AG08395 (cell line): ENCODE measurements around the gene TTC7B.

ENCODE experiments used
- DNase-seq: peaks from one replicate; pipeline ENCODE4 v3.0.0; 2012; ENCODE audit warnings: mixed read lengths, low spot score

TTC7B gene

DNA sequence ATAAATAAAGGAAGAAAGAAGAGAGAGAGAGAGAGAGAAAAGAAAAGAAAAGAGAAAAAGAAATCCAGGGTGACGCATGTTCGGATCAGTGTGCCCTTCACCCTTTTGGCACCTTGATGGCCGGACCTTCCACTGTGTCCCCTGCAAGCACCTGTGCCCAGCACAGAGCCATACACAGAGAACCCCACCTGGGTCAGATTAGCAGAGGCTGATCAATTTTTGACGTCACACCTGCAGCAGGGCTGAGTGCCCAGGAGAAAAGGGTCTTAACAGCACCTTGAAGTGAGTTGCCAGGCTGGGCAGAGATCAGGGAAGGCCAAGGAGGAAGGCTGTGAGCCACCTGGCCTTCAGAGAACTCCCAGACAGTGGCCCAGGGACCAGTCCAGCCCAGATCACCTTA is 305.0 kb downstream of the TTC7B start:
- no peak for DNase-seq

DNA sequence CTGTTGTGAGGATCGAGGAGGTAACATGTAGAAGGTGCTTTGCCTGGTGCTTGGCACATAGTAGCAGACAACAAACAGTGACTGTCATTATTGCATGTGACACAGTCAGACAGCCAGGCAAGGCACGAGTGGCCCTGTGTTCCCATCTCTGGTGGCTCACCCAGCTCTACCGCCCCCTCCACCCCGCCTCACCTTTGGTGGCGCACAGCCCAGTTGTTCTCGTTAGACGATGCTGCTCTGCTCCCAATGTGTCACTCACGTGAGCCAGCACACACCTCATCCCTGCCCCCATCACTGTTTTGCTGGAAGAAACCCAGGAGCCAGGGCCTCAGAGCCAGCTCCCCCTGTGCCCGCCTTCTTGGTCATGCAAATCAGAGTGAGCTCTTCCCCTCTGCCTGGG is 306.1 kb downstream of the TTC7B start:
- no peak for DNase-seq

DNA sequence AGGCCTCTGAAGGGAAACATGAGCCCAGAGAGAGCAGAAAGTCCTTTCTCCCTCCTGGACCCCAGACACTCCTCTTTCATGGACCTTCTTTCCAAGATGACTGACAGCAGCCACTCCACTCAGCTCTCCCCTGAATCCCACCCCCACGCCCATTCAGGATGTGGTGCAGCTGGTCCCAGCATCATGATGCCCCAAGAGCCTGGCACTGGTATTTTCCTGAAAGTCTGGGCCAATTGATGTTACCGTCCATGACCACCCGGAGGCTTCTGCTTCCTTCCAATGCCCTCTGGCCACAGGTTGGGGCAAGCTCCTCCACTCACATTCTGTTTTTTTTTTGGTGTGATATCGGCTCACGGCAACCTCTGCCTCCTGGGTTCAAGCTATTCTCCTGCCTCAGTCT is 306.8 kb downstream of the TTC7B start:
- no peak for DNase-seq

DNA sequence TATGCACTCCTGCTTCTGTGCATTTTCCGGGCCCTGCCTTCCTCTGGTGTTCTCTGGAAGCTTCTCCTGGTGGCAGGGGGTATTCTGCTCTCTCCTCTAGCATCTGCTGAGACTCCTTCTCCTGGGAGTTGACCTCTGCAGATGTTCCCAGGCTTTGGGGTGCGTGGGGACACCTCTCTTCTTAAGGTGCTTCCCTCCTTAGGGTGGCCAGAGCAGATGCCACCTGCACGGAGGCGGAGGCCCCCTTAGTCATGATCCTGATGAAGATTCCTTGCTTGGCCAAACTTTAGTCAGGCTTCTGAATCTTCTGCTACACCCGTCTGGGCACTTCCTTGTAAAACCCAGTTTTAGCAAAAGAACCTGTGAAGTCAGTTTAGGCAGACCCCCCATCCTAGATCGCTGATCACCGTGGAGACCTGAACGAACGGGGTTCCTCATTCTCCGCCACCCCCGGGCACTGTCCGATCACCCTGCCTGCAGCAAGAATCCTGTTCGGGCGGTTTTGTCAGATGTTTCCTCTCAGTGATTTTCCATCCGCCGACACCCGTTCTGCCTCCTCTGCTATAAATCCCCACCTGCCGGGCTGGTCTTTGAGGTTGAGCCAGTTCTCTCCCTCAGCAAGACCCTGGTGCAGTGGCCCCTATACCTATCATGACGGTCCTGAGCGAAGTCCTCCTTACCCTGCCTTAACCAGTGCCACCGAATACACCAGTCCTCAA is 307.5 kb downstream of the TTC7B start:
- no peak for DNase-seq

DNA sequence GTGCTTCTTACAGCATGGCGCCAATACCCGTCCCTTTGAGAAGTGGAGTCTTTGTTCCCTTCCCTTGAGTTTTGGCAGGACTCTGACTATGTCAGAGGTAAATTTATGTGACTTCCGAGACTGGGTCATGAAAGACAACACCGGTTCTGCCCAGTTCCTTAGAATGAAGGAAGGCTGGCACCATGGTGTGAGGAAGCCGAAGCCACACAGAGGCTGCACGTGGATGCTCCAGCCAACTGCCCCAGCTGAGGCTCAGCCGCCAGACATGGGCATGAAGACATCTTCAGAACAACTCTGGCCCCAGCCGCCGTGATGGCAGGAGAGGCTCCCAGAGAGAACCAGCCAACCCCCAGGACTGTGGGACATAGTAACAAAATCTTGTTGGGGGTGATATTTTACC is 308.2 kb downstream of the TTC7B start:
- DNase-seq = no peak

DNA sequence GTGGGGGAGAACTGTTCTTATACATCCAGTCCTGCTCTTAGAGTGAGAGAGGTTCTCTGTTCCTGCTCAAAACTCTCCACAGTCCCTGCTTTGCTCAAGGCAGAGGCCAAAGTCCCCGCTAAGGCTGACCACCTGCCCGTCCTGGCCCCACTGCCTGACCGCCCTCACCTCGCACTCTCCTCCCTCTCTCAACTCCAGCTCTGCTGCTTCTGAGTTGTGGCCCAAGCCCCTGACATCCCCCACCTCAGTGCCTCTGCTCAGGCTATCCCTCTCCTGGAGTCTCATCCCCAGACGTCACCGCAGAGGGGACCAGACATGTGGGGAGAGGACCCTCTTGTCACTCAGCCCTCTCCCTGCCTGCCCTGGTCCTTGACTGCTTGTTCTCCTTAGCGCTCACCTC is 308.8 kb downstream of the TTC7B start:
- DNase-seq = no peak

DNA sequence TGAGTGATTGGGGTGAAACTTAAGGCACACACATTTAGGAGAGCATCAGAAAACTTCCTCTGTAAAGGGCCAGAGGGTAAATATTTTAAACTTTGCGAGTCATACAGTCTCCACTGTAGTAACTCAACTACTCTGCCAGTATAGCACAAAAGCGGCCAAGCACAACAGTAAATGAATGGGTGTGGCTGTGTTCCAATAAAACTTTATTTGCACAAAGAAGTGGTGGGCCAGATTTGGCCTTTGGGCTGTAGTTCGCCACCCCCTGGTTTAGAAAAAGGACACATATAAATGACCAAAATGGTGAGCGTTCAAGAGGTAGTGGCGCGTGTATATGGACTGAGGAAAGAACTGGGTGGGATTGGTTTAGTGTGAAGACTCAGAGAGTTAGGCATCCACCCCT is 309.5 kb downstream of the TTC7B start:
- DNase-seq = no peak

DNA sequence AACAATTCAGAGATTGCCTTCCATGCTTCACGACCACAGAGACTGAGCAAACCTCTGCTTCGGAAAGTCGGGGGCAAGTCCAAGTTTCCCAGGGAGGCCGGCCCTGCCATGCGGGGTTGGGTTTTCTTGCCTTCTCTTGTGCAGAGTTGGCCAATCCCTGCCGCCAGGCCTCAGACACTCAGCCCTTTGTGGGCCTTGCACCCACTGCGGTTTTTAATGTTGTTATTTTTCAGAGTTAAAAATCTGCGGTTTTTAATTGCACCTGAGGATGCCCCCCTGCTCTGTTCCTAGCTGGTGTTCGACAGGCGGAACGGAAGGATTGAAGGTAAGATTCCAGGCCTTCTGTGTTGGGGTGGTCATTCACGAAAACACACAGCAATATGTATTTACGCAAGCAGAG is 310.7 kb downstream of the TTC7B start:
- DNase-seq = no peak

DNA sequence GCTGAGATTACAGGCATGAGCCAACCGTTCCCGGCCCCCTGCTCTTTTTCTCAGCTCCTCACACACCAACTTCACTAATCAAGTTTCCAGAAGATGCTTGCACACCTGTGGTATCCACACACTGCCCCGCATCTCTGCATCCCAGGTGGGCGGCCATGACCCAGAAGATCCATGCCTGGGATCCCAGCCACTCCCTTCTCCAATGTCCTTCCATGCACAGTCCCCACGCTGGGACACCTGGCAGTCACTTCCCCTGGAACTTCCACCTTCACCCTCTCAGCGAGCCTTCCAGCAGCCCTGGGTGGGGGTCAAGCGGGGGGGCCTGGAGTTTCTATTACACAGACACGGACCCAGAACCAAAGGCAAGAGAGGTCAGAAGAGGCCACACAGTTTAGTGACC is 311.6 kb downstream of the TTC7B start:
- DNase-seq = no peak

DNA sequence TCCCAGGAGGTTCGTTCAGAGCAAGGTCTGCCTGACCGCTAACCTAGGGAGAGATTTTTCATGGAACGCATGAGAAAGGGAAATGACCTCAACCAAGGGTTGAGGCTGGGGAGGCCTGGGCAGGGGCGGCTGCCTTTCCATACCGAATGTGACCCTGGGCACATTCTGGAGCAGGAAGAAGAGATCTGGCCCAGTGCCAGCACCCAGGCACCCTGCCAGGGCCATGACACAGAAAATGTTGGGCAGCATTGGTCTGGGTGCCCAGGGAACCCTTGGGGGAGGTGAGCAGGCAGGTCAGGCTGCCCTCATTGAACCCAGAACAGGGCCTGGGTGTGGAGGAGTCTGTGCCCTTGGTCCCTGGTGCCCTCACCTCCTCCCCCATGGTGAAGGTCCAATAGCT is 312.6 kb downstream of the TTC7B start:
- no peak for DNase-seq

DNA sequence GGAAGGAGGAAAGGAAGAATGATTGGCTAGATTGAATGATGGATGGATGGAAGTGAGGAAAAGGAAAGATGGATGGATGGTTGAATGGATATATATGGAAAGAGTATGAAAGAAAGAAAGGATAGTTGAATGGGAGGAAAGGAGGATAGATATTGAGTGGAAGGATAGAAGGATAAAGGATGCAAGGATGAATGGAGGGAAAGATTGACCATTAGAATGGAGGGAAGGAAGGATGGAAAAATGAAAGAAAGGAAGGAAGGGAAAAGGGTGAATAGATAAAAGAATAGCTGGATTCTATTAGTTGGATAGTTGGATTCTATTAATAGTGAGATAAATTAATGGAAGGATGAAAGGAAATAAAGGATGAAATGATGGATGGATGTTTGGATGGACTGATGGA is 313.5 kb downstream of the TTC7B start:
- no peak for DNase-seq

DNA sequence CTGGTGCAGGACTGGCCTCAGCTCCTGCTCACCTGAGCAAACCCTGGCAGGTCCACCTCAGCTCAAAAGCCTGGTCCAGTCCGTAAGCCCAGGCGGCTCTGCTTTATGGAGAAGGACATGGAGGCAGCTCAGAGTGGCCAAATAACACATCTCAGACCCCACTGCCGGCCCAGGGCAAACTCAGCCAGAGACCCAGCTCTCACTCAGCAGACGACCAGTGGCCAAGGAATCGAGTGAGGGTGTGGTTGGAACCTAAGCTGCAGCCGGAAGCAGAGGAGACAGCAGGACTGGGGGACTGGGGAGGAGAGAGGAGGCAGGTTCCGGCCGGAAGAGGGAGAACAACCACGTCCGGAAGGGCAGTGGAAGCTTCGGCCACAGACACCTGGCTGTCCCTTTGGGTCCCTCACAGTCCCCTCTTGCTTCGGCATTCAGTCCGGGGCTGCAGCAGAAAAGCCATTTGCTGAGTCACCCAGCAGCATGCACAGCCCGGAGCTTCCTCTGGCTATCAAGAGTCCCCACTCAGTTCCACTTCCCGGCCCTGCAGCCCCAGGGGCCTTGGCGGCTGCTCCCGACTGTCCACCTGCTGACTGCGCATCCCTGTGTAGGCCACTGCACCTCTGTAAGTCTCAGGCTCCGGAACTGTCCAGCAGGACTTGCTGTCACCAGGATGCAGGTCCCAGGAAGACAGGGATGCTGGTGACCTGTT is 315.4 kb downstream of the TTC7B start:
- no peak for DNase-seq

DNA sequence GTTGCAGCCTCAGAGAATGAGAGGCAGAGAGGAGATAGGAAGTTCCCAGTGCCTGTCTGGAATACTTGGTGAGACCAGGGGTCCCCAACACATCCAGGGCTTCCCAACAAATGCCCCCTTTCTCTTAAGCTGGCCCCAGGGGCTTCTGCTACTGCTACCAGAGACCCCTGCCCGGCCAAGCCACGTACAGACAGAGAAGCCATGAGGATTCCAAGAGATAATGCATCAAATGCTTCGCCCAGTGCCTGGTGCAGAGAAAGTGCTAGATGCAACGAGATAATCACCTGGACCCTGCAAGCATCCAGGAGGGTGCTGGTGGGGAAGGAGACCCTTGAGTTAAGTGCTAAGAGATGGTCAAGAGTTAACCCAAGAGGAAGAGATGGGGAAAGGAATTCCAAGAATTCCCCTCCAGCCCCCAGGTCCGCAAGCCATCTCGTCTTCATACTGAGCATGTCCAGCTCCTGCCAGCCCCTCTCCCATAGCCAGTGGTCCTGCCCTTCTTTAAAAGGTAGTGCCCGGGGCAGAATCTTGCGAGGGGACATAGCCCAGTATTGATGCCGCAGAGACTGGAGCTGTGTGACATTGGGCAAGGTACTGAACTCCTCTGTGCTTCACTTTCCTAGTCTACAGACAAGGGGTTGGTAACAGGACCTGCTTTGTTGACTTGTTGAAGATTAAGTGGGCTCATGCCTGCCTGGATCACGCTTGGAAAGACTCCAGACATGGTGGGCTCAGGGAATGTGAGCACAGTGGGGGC is 316.1 kb downstream of the TTC7B start:
- DNase-seq = no peak

DNA sequence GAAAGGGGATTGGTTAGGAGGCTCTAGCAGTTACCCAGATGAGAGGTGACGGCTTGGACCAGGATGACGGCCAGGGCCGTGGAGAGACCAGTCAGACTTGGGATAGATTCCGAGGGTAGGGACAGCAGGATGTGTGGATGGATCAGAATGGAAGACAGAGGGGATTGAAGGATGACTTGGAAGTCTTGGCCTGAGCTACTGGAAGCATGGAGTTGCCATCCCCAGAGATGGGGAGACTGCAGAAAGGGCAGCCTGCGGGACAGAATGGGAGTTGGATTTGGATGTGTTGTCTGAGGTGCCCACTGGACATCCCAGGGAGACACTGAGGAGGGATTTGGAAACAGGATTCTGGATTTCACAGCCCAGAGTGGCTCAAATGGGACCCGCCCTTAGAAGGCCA is 317.1 kb downstream of the TTC7B start:
- DNase-seq = no peak

DNA sequence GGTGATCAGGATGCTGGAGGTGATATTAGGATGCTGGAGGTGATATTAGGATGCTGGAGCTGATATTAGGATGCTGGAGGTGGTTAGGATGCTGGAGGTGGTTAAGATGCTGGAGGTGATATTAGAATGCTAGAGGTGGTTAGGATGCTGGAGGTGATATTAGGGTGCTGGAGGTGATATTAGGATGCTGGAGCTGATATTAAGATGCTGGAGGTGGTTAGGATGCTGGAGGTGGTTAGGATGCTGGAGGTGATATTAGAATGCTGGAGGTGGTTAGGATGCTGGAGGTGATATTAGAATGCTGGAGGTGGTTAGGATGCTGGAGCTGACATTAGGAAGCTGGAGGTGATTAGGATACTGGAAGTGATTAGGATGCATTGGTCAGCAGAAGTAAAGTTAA is 318.0 kb downstream of the TTC7B start:
- no peak for DNase-seq

DNA sequence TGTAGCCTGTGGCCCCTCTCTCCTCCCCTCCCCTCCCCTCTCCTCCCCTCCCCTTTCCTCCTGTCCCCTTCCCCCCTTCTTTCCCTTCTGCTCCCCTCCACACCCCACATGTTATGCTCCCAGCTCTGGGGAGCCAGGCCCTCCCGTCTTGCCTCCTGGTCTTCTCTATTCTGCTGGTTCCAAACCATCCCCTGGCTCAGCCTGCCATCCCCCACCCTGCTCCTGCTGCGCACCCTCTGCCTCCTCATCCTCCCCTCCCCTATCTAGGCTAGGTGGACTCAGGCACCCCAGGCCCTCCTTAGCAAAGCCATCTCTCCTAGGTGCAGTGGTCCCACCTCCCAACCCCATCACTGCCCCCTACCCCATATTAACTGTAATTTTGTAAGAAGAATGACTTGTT is 319.9 kb downstream of the TTC7B start:
- no peak for DNase-seq

DNA sequence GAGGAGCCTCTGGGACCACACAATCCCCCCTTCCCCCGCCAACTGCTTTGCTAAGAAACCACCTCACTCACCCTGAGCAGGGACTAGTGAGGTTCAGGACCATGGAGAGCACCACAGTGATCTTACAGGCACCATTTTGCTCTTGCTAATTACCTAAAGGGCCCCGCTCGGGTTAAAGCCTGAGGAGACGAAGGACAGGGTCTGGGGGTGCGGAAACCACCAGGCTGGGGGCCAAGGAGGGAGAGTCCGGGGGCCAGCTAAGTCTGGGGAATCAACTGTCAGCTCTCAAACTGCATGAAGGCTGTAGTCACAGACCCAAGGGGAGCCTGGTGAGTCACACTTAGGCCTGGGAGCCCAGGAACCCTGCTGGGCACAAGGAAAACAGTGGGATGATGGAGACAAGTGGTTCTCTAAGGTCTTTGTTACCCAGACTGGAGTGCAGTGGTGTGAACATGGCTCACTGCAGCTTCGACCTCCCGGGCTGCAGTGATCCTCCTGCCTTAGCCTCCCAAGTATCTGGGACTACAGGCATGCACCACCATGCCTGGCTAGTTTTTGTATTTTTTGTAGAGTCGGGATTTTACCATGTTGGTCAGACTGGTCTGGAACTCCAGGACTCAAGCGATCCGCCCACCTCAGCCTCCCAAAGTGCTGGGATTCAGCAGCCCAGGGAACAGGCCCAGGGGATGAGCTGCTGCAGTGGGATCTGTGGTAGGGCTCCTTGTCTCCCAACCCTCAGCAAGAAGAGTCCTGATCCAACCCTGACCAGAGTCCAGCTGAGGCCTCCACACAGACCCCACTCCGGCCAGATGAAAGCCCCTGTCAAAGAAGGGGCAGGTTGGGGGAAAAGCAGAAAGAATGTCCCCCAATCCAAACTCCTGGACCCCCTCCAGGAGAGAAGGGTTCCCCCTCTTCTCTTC is 320.6 kb downstream of the TTC7B start:
- DNase-seq = peak; percentile 77

DNA sequence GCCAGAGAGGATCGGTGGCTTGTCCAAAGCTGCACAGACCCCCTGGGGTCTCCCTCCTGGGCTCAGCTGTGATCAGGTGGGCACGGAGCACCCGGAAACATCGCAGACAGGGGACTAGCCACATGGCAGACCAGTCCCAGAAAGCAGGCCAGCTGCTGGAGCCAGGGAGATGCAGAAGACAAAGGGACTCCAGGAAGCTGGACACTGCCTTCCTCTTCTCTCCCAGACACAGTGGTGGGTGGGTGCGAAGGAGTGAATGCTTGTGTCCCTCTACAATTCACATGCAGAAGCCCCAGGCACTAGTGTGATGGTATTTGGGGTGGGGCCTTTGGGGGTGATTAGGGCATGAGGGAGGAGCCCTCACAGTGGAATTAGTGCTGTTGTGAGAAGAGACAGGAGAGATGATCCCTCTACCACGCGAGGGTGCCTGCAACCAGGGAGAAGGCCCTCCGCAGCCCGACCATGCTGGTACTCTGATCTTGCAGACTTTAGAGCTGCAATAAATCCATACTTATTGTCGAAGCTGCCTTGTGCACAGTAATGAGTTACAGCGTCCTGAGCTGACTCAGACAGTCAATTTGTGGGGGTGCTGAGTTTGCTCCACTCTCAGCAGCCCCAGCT is 324.2 kb downstream of the TTC7B start:
- peak; percentile 1 for DNase-seq

DNA sequence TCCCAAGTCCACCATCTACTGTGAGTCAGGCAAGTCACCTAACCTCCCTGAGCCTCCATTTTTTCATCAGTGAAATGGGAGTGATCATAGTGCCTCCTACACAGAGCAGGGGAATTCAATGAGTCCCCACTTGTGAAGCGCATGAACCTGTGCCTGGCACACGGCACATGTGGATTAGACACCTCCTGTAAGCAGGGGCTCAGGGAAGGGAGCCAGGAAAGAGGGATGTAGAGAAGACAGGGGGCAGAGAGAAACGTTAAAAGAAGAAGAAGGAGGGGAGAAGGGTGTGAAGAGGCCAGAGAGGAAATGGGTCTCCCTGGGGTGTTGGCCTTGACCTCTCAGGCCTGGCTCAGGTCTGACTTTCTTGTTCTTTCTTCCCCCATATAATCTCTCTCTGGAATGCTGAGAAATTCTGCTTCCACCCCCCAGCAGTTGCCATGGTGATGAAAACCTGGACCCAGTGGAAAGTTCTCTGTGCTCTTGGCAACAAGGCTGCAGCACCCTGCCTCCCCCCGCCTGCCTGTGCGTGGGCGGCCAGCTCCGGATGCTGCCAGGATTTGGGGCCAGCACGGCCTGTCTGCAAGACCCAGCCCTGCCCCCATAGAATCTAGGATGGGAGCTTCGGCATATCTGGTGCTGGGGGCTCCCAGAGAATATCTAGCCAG is 324.9 kb downstream of the TTC7B start:
- peak; percentile 49 for DNase-seq

DNA sequence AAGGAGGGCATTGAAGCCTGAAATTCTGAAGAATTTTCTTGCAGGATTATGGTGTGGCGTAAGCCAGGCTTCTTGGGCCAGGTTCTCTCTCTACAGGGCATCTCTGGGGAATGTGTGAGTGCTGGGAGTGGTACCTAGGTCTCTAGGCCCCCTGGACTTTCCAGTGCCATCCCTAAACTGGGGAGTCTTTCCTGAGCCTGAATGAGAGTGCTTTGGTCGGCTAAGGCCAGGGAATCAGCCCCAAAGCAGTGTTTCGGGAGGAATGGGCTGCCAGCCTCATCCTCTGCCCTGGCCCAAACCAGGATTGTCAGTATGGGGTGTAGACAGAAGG is 325.5 kb downstream of the TTC7B start:
- DNase-seq = no peak
